Panc1 (cell line): ENCODE results near the gene SMC6. TPM values are rescaled to one million over a fixed set of nuclear protein-coding genes. Genes with fewer than 3 reads are reported as not detected.
A peak's percentile ranks its signal among the peaks of the same experiment; 100 is the strongest.

Experiments used
- ATAC-seq: fragments of 200-7000 bp; cut with Tn5 transposase; 2 replicates; pipeline ENCODE4 v1.9.1; 2020; ENCODE audit warnings: mild to moderate bottlenecking, moderate library complexity
- BruUV-seq: library from RNA; stranded (reverse); fragments of 400-500 nt; replicated peaks from 2 replicates; lab custom pipeline; 2021; lab: Mats Ljungman, UMichigan
- CTCF ChIA-PET: fragments of 300-600 bp; sonication (Branson Sonifier 250); formaldehyde crosslinking; loops from one replicate; lab custom pipeline; 2022; ENCODE audit warnings: antibody characterized with exemption; lab: Charles Lee
- POLR2A ChIA-PET: fragments of 300-600 bp; sonication (Branson Sonifier 250); formaldehyde crosslinking; loops from one replicate; lab custom pipeline; 2022; ENCODE audit warnings: antibody characterized with exemption; lab: Charles Lee
- DNase-seq: peaks from one replicate; pipeline ENCODE4 v3.0.0-alpha.2; 2010; ENCODE audit warnings: low read depth, low spot score
- H3K27ac ChIP-seq: 2 replicates; pipeline ENCODE4 v1.5.1; 2011; ENCODE audit warnings: mild to moderate bottlenecking, low read length, inconsistent platforms
- H3K27me3 ChIP-seq: fragments of 200-500 bp; sonication (Bioruptor generic); 2 replicates; pipeline ENCODE4 v1.6.0; 2014; ENCODE audit warnings: low read length, inconsistent platforms; ENCODE audit not compliant: control insufficient read depth, insufficient read depth
- H3K36me3 ChIP-seq: fragments of 200-500 bp; sonication (Bioruptor generic); 2 replicates; pipeline ENCODE4 v1.5.1; 2014; ENCODE audit warnings: inconsistent platforms, mild to moderate bottlenecking, low read length, moderate library complexity; ENCODE audit not compliant: control insufficient read depth, insufficient read depth
- H3K4me1 ChIP-seq: 2 replicates; pipeline ENCODE4 v1.5.1; 2011; ENCODE audit warnings: inconsistent platforms, mild to moderate bottlenecking, low read length, moderate library complexity; ENCODE audit not compliant: control insufficient read depth, insufficient read depth
- H3K4me3 ChIP-seq, 2 experiments: 2 replicates each; pipeline ENCODE4 v1.5.1; 2011 to 2012; ENCODE audit warnings: low read depth in 2 of 2, low read length in 2 of 2, mild to moderate bottlenecking in 2 of 2, inconsistent platforms in 1 of 2, moderate library complexity in 1 of 2
- H3K9me3 ChIP-seq: fragments of 200-500 bp; sonication (Bioruptor generic); 2 replicates; pipeline ENCODE4 v1.5.1; 2014; ENCODE audit warnings: low read depth, mild to moderate bottlenecking, inconsistent platforms, low read length, moderate library complexity; ENCODE audit not compliant: control insufficient read depth, insufficient read depth
- CTCF ChIP-seq: fragments of 450-650 bp; IDR thresholded peaks from 2 replicates; pipeline ENCODE4 v1.5.1; 2017; ENCODE audit warnings: mild to moderate bottlenecking
- POLR2AphosphoS5 ChIP-seq: IDR thresholded peaks from 2 replicates; pipeline ENCODE4 v1.6.1; 2012; ENCODE audit warnings: mild to moderate bottlenecking, low read depth, low read length, moderate library complexity
- REST ChIP-seq, 2 experiments: IDR thresholded peaks; 2 replicates each; pipeline ENCODE4 v1.6.1; 2011 to 2012; ENCODE audit warnings: low read depth in 2 of 2, control low read depth in 1 of 2, low read length in 1 of 2, mild to moderate bottlenecking in 1 of 2, moderate library complexity in 1 of 2; ENCODE audit not compliant: insufficient read depth in 1 of 2
- SIN3A ChIP-seq: IDR thresholded peaks from 2 replicates; pipeline ENCODE4 v1.6.1; 2012; ENCODE audit warnings: low read depth, mild to moderate bottlenecking, low read length, moderate library complexity, borderline replicate concordance; ENCODE audit not compliant: insufficient read depth
- TCF7L2 ChIP-seq: IDR thresholded peaks from 2 replicates; pipeline ENCODE4 v1.6.1; 2011; ENCODE audit warnings: mild to moderate bottlenecking, low read depth, low read length, inconsistent platforms
- in situ Hi-C: cut with HindIII; loops from 2 replicates; pipeline ENCODE4 v1.10.0; 2016; ENCODE audit warnings: low sequenced_read_pairs, low pct_unique_long_range_greater_than_20kb
- intact Hi-C: fragments of 100-400 bp; cut with micrococcal nuclease; formaldehyde crosslinking; loops from one replicate; pipeline ENCODE4 v1.10.0; 2022; ENCODE audit not compliant: unreplicated experiment
- total RNA-seq: library from RNA; stranded (reverse); gene quantifications from one replicate; pipeline ENCODE4 v1.2.1, GENCODE V29; 2021; ENCODE audit not compliant: unreplicated experiment

The SMC6 gene
- total RNA-seq, 1 experiment from 2014 or later, result 43.8 TPM

- no peak for TF ChIP-seq SIN3A
- TF ChIP-seq REST (IDR thresholded peaks at IDR 0.05; ENCODE audit: insufficient read depth in 1 of 2, low read depth in 2 of 2, low read length in 1 of 2), result no peak
- TF ChIP-seq CTCF, result no peak
- no peak for TF ChIP-seq POLR2AphosphoS5
- TF ChIP-seq TCF7L2, result no peak
- Histone ChIP-seq H3K27me3 (no peaks in the 10 kb centered on the region), H3K4me3 (no peak overlapping the region), H3K36me3 (peaks cover 18% of the 10 kb centered on the region), H3K9me3 (no peaks in the 10 kb centered on the region), H3K4me1 (peaks cover 19% of the 10 kb centered on the region), H3K27ac (no peak overlapping the region)
- BruUV-seq, result TSS peak; percentile 14
- intact Hi-C loops, result no loop called here
- DNase-seq (no peak), ATAC-seq (no peak)
- ChIA-PET POLR2A (no interaction called here), CTCF (no interaction called here)
- in situ Hi-C loops, result no loop called here
Measured at GRCh38 chr2:17749753-17750438, 3.7 kb downstream of the SMC6 start.

GRCh38 chr2:17748745-17749144, 4.9 kb downstream of the SMC6 start:
- peaks cover 14% of the 10 kb centered on the region for H3K36me3 ChIP-seq
- H3K4me3 ChIP-seq, result no peak overlapping the region
- no peak for TF ChIP-seq REST (IDR thresholded peaks at IDR 0.05; ENCODE audit: insufficient read depth in 1 of 2, low read depth in 2 of 2, low read length in 1 of 2)
- no peak for TF ChIP-seq SIN3A
- TF ChIP-seq CTCF, result no peak
- no peak for TF ChIP-seq TCF7L2
- TF ChIP-seq POLR2AphosphoS5, result no peak
- no TSS peak for BruUV-seq
- intact Hi-C loops, result no loop called here
- ATAC-seq (no peak), DNase-seq (no peak)
- no peak overlapping the region for H3K27ac ChIP-seq
- ChIA-PET CTCF (no interaction called here), POLR2A (no interaction called here)
- H3K9me3 ChIP-seq, result no peaks in the 10 kb centered on the region
- in situ Hi-C loops, result no loop called here
- no peaks in the 10 kb centered on the region for H3K27me3 ChIP-seq
- H3K4me1 ChIP-seq, result peaks cover 19% of the 10 kb centered on the region
